Endothelial cell (in vitro differentiated cells): ENCODE data around the gene C6orf62. TPM values are rescaled to one million over a fixed set of nuclear protein-coding genes. Genes with fewer than 3 reads are reported as not detected.

Experiments used
- DNase-seq: peaks from one replicate; pipeline ENCODE4 v3.0.0; 2021; ENCODE audit warnings: low spot score
- H3K27ac Mint-ChIP-seq: one replicate; pipeline ENCODE4 v1.8.0; 2021; ENCODE audit warnings: mixed read lengths, inconsistent platforms; ENCODE audit not compliant: unreplicated experiment
- H3K27me3 Mint-ChIP-seq: one replicate; pipeline ENCODE4 v1.8.0; 2021; ENCODE audit warnings: mild to moderate bottlenecking, moderate library complexity, mixed read lengths, inconsistent platforms; ENCODE audit not compliant: unreplicated experiment
- H3K36me3 Mint-ChIP-seq: one replicate; pipeline ENCODE4 v1.8.0; 2021; ENCODE audit warnings: mild to moderate bottlenecking, low read depth, mixed read lengths, inconsistent platforms; ENCODE audit not compliant: unreplicated experiment
- H3K4me1 Mint-ChIP-seq: one replicate; pipeline ENCODE4 v1.8.0; 2021; ENCODE audit warnings: mild to moderate bottlenecking, mixed read lengths, inconsistent platforms; ENCODE audit not compliant: unreplicated experiment
- H3K4me3 Mint-ChIP-seq: one replicate; pipeline ENCODE4 v1.8.0; 2021; ENCODE audit warnings: mild to moderate bottlenecking, mixed read lengths, inconsistent platforms; ENCODE audit not compliant: unreplicated experiment
- H3K9me3 Mint-ChIP-seq: one replicate; pipeline ENCODE4 v1.8.0; 2021; ENCODE audit warnings: mixed read lengths, inconsistent platforms; ENCODE audit not compliant: unreplicated experiment
- CTCF ChIP-seq: fragments of 200-600 bp; sonication (generic); IDR thresholded peaks from one replicate; pipeline ENCODE4 v1.5.0; 2021; ENCODE audit warnings: antibody characterized with exemption; ENCODE audit not compliant: unreplicated experiment
- total RNA-seq: library from RNA; stranded (reverse); fragmentation: NEBNext Ultra II Directional; extraction: Animal tissue kit (Norgen Biotek cat#: 25700); gene quantifications from one replicate; pipeline ENCODE4 v1.2.1, GENCODE V29; 2021; ENCODE audit not compliant: unreplicated experiment

C6orf62 gene
- total RNA-seq, 1 donor from 2014 or later: 88.8 TPM

GRCh38 chr6:24692415-24692814 is 26.5 kb downstream of the C6orf62 start:
- peaks cover 4% of the 10 kb centered on the region for H3K27me3 Mint-ChIP-seq
- H3K4me3 Mint-ChIP-seq: no peak overlapping the region
- no peak overlapping the region for H3K27ac Mint-ChIP-seq
- no peak for TF ChIP-seq CTCF
- DNase-seq: no peak
- no peaks in the 10 kb centered on the region for H3K9me3 Mint-ChIP-seq
- no peaks in the 10 kb centered on the region for H3K36me3 Mint-ChIP-seq
- peaks cover 6% of the 10 kb centered on the region for H3K4me1 Mint-ChIP-seq

- H3K27ac Mint-ChIP-seq: no peak overlapping the region
These were observed 27.0 kb downstream of the C6orf62 start for GRCh38 chr6:24692003-24692402.

GRCh38 chr6:24691550-24691949 is 27.4 kb downstream of the C6orf62 start:
- H3K36me3 Mint-ChIP-seq: no peaks in the 10 kb centered on the region
- TF ChIP-seq CTCF: no peak
- DNase-seq: no peak
- peaks cover 4% of the 10 kb centered on the region for H3K27me3 Mint-ChIP-seq
- H3K9me3 Mint-ChIP-seq: no peaks in the 10 kb centered on the region
- H3K4me1 Mint-ChIP-seq: peaks cover 6% of the 10 kb centered on the region
- H3K4me3 Mint-ChIP-seq: no peak overlapping the region
- no peak overlapping the region for H3K27ac Mint-ChIP-seq

More at GRCh38 chr6:24692003-24692402, 27.0 kb downstream of the C6orf62 start:
- Mint-ChIP-seq H3K9me3 (no peaks in the 10 kb centered on the region), H3K27me3 (peaks cover 4% of the 10 kb centered on the region), H3K4me1 (peaks cover 6% of the 10 kb centered on the region), H3K36me3 (no peaks in the 10 kb centered on the region), H3K4me3 (no peak overlapping the region)
- no peak for DNase-seq
- no peak for TF ChIP-seq CTCF

GRCh38 chr6:24690593-24690992 is 28.4 kb downstream of the C6orf62 start:
- Mint-ChIP-seq H3K4me1 (peaks cover 6% of the 10 kb centered on the region), H3K27ac (no peak overlapping the region)

GRCh38 chr6:24689964-24690363 is 29.0 kb downstream of the C6orf62 start:
- Mint-ChIP-seq H3K27me3 (peaks cover 4% of the 10 kb centered on the region), H3K27ac (no peak overlapping the region), H3K4me3 (no peak overlapping the region)

More at GRCh38 chr6:24690593-24690992, 28.4 kb downstream of the C6orf62 start:
- Mint-ChIP-seq H3K36me3 (no peaks in the 10 kb centered on the region), H3K27me3 (peaks cover 4% of the 10 kb centered on the region), H3K4me3 (no peak overlapping the region), H3K9me3 (no peaks in the 10 kb centered on the region)
- no peak for TF ChIP-seq CTCF
- DNase-seq: no peak

More at GRCh38 chr6:24689964-24690363, 29.0 kb downstream of the C6orf62 start:
- no peak for DNase-seq
- H3K9me3 Mint-ChIP-seq: no peaks in the 10 kb centered on the region
- TF ChIP-seq CTCF: no peak
- H3K36me3 Mint-ChIP-seq: no peaks in the 10 kb centered on the region
- H3K4me1 Mint-ChIP-seq: peaks cover 6% of the 10 kb centered on the region
